PC-9 (cell line): ENCODE results near the gene BRD4. TPM values are rescaled to one million over a fixed set of nuclear protein-coding genes. Genes with fewer than 3 reads are reported as not detected.
A peak's percentile ranks its signal among the peaks of the same experiment; 100 is the strongest.

Source experiments
- BruUV-seq: library from RNA; stranded (reverse); fragments of 400-500 nt; replicated peaks from 2 replicates; lab custom pipeline; 2021; lab: Mats Ljungman, UMichigan
- CTCF ChIA-PET: fragments of 300-600 bp; sonication (Branson Sonifier 250); formaldehyde crosslinking; loops from one replicate; lab custom pipeline; 2022; ENCODE audit warnings: antibody characterized with exemption; lab: Charles Lee
- POLR2A ChIA-PET: fragments of 300-600 bp; sonication (Branson Sonifier 250); formaldehyde crosslinking; loops from one replicate; lab custom pipeline; 2022; ENCODE audit warnings: antibody characterized with exemption; ENCODE audit not compliant: unreplicated experiment; lab: Charles Lee
- DNase-seq, 2 experiments: peaks; one replicate each; pipeline versions ENCODE4 v3.0.0 to v3.0.0-alpha.2; 2015 to 2022; ENCODE audit warnings: mixed read lengths in 1 of 2
- H2AFZ ChIP-seq: fragments of 200-600 bp; sonication (generic); 2 replicates; pipeline ENCODE4 v1.8.1; 2017; ENCODE audit warnings: antibody characterized with exemption
- H3F3A ChIP-seq: fragments of 200-600 bp; sonication (generic); 2 replicates; pipeline ENCODE4 v1.8.1; 2017; ENCODE audit warnings: antibody characterized with exemption, mild to moderate bottlenecking, low read depth; ENCODE audit not compliant: insufficient read depth
- H3K27ac ChIP-seq: fragments of 200-600 bp; sonication (generic); 2 replicates; pipeline ENCODE4 v1.6.1; 2016; ENCODE audit warnings: mixed run types
- H3K27me3 ChIP-seq: fragments of 200-600 bp; sonication (generic); 2 replicates; pipeline ENCODE4 v1.6.1; 2016; ENCODE audit warnings: low read depth, mixed run types; ENCODE audit not compliant: insufficient read depth
- H3K36me3 ChIP-seq: fragments of 200-600 bp; sonication (generic); 2 replicates; pipeline ENCODE4 v1.6.1; 2016; ENCODE audit warnings: low read depth, mixed run types
- H3K4me1 ChIP-seq: fragments of 200-600 bp; sonication (generic); replicated peaks from 2 replicates; pipeline ENCODE4 v1.6.1; 2016; ENCODE audit warnings: mixed run types; ENCODE audit not compliant: insufficient read depth
- H3K4me2 ChIP-seq: fragments of 200-600 bp; sonication (generic); 2 replicates; pipeline ENCODE4 v1.6.1; 2017; ENCODE audit warnings: mixed run types
- H3K4me3 ChIP-seq: fragments of 200-600 bp; sonication (generic); 2 replicates; pipeline ENCODE4 v1.6.1; 2016; ENCODE audit warnings: mixed run types
- H3K79me2 ChIP-seq: fragments of 200-600 bp; sonication (generic); 2 replicates; pipeline ENCODE4 v1.6.1; 2017; ENCODE audit warnings: low read depth, mixed run types
- H3K9me2 ChIP-seq: fragments of 200-600 bp; sonication (generic); 2 replicates; pipeline ENCODE4 v1.8.1; 2017; ENCODE audit warnings: mild to moderate bottlenecking; ENCODE audit not compliant: insufficient read depth
- H3K9me3 ChIP-seq: fragments of 200-600 bp; sonication (generic); 2 replicates; pipeline ENCODE4 v1.8.1; 2016; ENCODE audit warnings: low read depth; ENCODE audit not compliant: insufficient read depth
- H4K20me1 ChIP-seq: fragments of 200-600 bp; sonication (generic); 2 replicates; pipeline ENCODE4 v1.8.1; 2017; ENCODE audit not compliant: insufficient read depth
- CTCF ChIP-seq: fragments of 200-600 bp; sonication (generic); conservative IDR thresholded peaks from 2 replicates; pipeline ENCODE4 v1.6.1; 2017; ENCODE audit warnings: mixed run types, antibody characterized with exemption, mild to moderate bottlenecking, moderate library complexity
- EZH2 ChIP-seq: fragments of 200-600 bp; sonication (generic); IDR thresholded peaks from 2 replicates; pipeline ENCODE4 v1.8.0; 2017; ENCODE audit warnings: antibody characterized with exemption, low read depth
- intact Hi-C: fragments of 100-400 bp; cut with micrococcal nuclease; formaldehyde crosslinking; loops from one replicate; pipeline ENCODE4 v1.10.0; 2022; ENCODE audit not compliant: unreplicated experiment
- total RNA-seq: library from RNA; stranded (reverse); gene quantifications from 2 replicates; pipeline ENCODE4 v1.2.3, GENCODE V29; 2021

Gene BRD4
- total RNA-seq, 1 experiment from 2014 or later = 138 TPM

- intact Hi-C loops = loop anchor here (1.0 to 2.0 kb wide), 2 partner anchors 40 to 178 kb away; partner anchors contain the start of gene AKAP8L
- peaks cover 40% of the 10 kb centered on the region for H3F3A ChIP-seq
- TSS peak; percentile 49 for BruUV-seq
- no peaks in the 10 kb centered on the region for H3K36me3 ChIP-seq
- no peaks in the 10 kb centered on the region for H3K9me2 ChIP-seq
- peaks cover 58% of the 10 kb centered on the region for H3K79me2 ChIP-seq
- no peaks in the 10 kb centered on the region for H3K27me3 ChIP-seq
- peak overlapping the region; percentile 87 for H3K27ac ChIP-seq
- peak overlapping the region; percentile 78 for H3K4me3 ChIP-seq
- CTCF ChIA-PET = interaction anchor here (0.6 kb wide), 1 partner anchor 185 kb away, joined by 3 read pairs; no protein-coding TSS in a partner anchor
- peaks cover 22% of the 10 kb centered on the region for H3K4me1 ChIP-seq
- H4K20me1 ChIP-seq = peaks cover 43% of the 10 kb centered on the region
- H2AFZ ChIP-seq = peak overlapping the region; percentile 78
- TF ChIP-seq CTCF (no peak), EZH2 (no peak)
- H3K9me3 ChIP-seq = no peaks in the 10 kb centered on the region
- H3K4me2 ChIP-seq = peak overlapping the region; percentile 77
- peak; percentile 41 to 53 for DNase-seq
- POLR2A ChIA-PET = interaction anchor here (0.6 to 2.3 kb wide), 10 partner anchors 8 to 689 kb away, joined by 3 to 19 read pairs (median 5); partner anchors contain the start of gene AKAP8L
Measured at GRCh38 chr19:15378534-15379082, 46.3 kb upstream of the BRD4 start.

- Histone ChIP-seq H4K20me1 (peaks cover 67% of the 10 kb centered on the region), H3K9me3 (no peaks in the 10 kb centered on the region), H3K36me3 (peaks cover 25% of the 10 kb centered on the region; the same call in 1 of the 2 replicates), H3F3A (peaks cover 18% of the 10 kb centered on the region; the same call in 1 of the 2 replicates), H3K4me2 (no peak overlapping the region), H3K79me2 (peaks cover 81% of the 10 kb centered on the region), H3K4me3 (no peak overlapping the region), H3K4me1 (peaks cover 13% of the 10 kb centered on the region), H3K27ac (no peak overlapping the region), H3K9me2 (no peaks in the 10 kb centered on the region), H3K27me3 (no peaks in the 10 kb centered on the region), H2AFZ (no peak overlapping the region)
- no peak for DNase-seq
- intact Hi-C loops = no loop called here
- POLR2A ChIA-PET = no interaction called here
- BruUV-seq = no TSS peak
- TF ChIP-seq CTCF (no peak), EZH2 (no peak)
- CTCF ChIA-PET = no interaction called here
Measured at GRCh38 chr19:15374796-15375440, 42.6 kb upstream of the BRD4 start.

- Histone ChIP-seq H3K36me3 (peaks cover 25% of the 10 kb centered on the region; the same call in 1 of the 2 replicates), H3K9me3 (no peaks in the 10 kb centered on the region), H3K4me2 (no peak overlapping the region), H3K79me2 (peaks cover 79% of the 10 kb centered on the region), H3K4me1 (peaks cover 13% of the 10 kb centered on the region), H3K4me3 (no peak overlapping the region), H3K9me2 (no peaks in the 10 kb centered on the region), H2AFZ (no peak overlapping the region), H4K20me1 (peaks cover 67% of the 10 kb centered on the region), H3K27ac (no peak overlapping the region), H3F3A (peaks cover 18% of the 10 kb centered on the region; the same call in 1 of the 2 replicates), H3K27me3 (no peaks in the 10 kb centered on the region)
- BruUV-seq = no TSS peak
- TF ChIP-seq EZH2 (no peak), CTCF (no peak)
- DNase-seq = no peak
- ChIA-PET POLR2A (no interaction called here), CTCF (no interaction called here)
- intact Hi-C loops = no loop called here
Measured at GRCh38 chr19:15374105-15374651, 41.8 kb upstream of the BRD4 start.
